ENCODE results near the gene ZNF215.
"Not testable (repeated sequence)": the region's sequence is repeated elsewhere in the genome, so short reads cannot be mapped to it uniquely, and the experiment has no call there.

ZNF215 gene

GRCh38 chr11:6943131-6943530, 16.9 kb downstream of the ZNF215 start:
- DNase-seq: no peak

GRCh38 chr11:6954248-6954647, 28.0 kb downstream of the ZNF215 start:
- DNase-seq: not testable (repeated sequence)

GRCh38 chr11:6962141-6962540, 35.9 kb downstream of the ZNF215 start:
- DNase-seq: no peak

GRCh38 chr11:6962673-6963072, 36.4 kb downstream of the ZNF215 start:
- DNase-seq: no peak

- DNase-seq: no peak
Measured at GRCh38 chr11:6968816-6969215, 42.6 kb downstream of the ZNF215 start.

- DNase-seq: not testable (repeated sequence)
Measured at GRCh38 chr11:6969854-6970253, 43.6 kb downstream of the ZNF215 start.

- DNase-seq: no peak
Measured at GRCh38 chr11:6979365-6979764, 53.1 kb downstream of the ZNF215 start.

GRCh38 chr11:6986487-6986886, 60.3 kb downstream of the ZNF215 start:
- DNase-seq: no peak

- DNase-seq: no peak
Measured at GRCh38 chr11:6988506-6988905, 62.3 kb downstream of the ZNF215 start.

- peak; percentile 69 for DNase-seq
Measured at GRCh38 chr11:6991227-6991626, 65.0 kb downstream of the ZNF215 start.

GRCh38 chr11:6992026-6992425, 65.8 kb downstream of the ZNF215 start:
- no peak for DNase-seq

- DNase-seq: no peak
Measured at GRCh38 chr11:6992457-6993417, 66.5 kb downstream of the ZNF215 start.

GRCh38 chr11:6995703-6996102, 69.5 kb downstream of the ZNF215 start:
- DNase-seq: no peak

- peak; percentile 90 for DNase-seq
Measured at GRCh38 chr11:7004482-7004881, 78.3 kb downstream of the ZNF215 start.
